KMS-11 (cell line): ENCODE data around the gene GOSR2.

Source experiments
- H2AFZ ChIP-seq: fragments of 200-600 bp; sonication (generic); 2 replicates; pipeline ENCODE4 v1.6.1; 2016; ENCODE audit warnings: antibody characterized with exemption, mixed run types, low read depth
- H3K27ac ChIP-seq: fragments of 200-600 bp; sonication (generic); 2 replicates; pipeline ENCODE4 v1.6.1; 2016; ENCODE audit warnings: mild to moderate bottlenecking, mixed run types
- H3K27me3 ChIP-seq: fragments of 200-600 bp; sonication (generic); 2 replicates; pipeline ENCODE4 v1.6.1; 2017; ENCODE audit warnings: mild to moderate bottlenecking, low read depth, mixed run types, moderate library complexity; ENCODE audit not compliant: insufficient read depth
- H3K36me3 ChIP-seq: fragments of 200-600 bp; sonication (generic); 2 replicates; pipeline ENCODE4 v1.6.1; 2017; ENCODE audit warnings: mild to moderate bottlenecking, mixed run types; ENCODE audit not compliant: insufficient read depth
- H3K4me1 ChIP-seq: fragments of 200-600 bp; sonication (generic); 2 replicates; pipeline ENCODE4 v1.6.1; 2016; ENCODE audit warnings: mild to moderate bottlenecking, low read depth, mixed run types; ENCODE audit not compliant: poor library complexity, severe bottlenecking
- H3K4me2 ChIP-seq: fragments of 200-600 bp; sonication (generic); 2 replicates; pipeline ENCODE4 v1.7.0; 2016; ENCODE audit warnings: mild to moderate bottlenecking, mixed run types
- H3K4me3 ChIP-seq: fragments of 200-600 bp; sonication (generic); IDR thresholded peaks from 2 replicates; pipeline ENCODE4 v1.6.1; 2017; ENCODE audit warnings: low read depth, low read length, mixed read lengths; ENCODE audit not compliant: insufficient read depth
- H3K79me2 ChIP-seq: fragments of 200-600 bp; sonication (generic); 2 replicates; pipeline ENCODE4 v1.6.1; 2016; ENCODE audit warnings: low read depth, mixed run types; ENCODE audit not compliant: insufficient read depth
- H3K9ac ChIP-seq: fragments of 200-600 bp; sonication (generic); 2 replicates; pipeline ENCODE4 v1.6.1; 2016; ENCODE audit warnings: mild to moderate bottlenecking, mixed run types
- H4K20me1 ChIP-seq: fragments of 200-600 bp; sonication (generic); 2 replicates; pipeline ENCODE4 v1.6.1; 2016; ENCODE audit warnings: mild to moderate bottlenecking, mixed run types; ENCODE audit not compliant: insufficient read depth
- CTCF ChIP-seq: fragments of 200-600 bp; sonication (generic); conservative IDR thresholded peaks from 2 replicates; pipeline ENCODE4 v1.6.1; 2017; ENCODE audit warnings: low read depth, mild to moderate bottlenecking, antibody characterized with exemption, low read length, moderate library complexity, mixed read lengths

Gene GOSR2

GRCh38 chr17:46960152-46960551 lies 37.2 kb downstream of the GOSR2 start:
- no peak for TF ChIP-seq CTCF
- Histone ChIP-seq H3K36me3 (no peaks in the 10 kb centered on the region), H3K4me3 (no peak overlapping the region), H3K9ac (no peak overlapping the region), H3K4me1 (no peaks in the 10 kb centered on the region), H2AFZ (no peak overlapping the region), H4K20me1 (no peaks in the 10 kb centered on the region), H3K79me2 (no peaks in the 10 kb centered on the region), H3K27ac (no peak overlapping the region), H3K27me3 (no peaks in the 10 kb centered on the region), H3K4me2 (no peak overlapping the region)

DNA sequence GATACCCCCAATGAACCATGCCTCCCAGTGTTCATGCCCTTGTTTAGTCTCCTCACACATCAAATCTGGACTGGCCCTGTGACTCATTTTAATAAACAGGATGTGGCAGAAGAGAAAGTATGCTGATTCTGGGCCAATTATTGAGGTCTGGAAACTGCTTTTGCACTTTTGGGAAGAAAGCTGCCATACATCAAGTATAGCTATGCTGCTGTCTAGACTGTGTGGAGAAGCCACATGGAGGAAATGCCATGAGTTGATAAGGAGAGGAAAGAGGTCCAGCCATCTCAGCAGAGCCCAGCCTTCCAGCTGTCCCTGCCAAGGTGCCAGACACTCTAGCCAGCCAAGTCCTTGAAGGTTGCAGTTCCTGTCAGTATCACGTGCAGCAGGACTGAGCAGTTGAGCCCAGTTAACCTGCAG lies 39.4 kb downstream of the GOSR2 start:
- Histone ChIP-seq H2AFZ (no peak overlapping the region), H3K79me2 (no peaks in the 10 kb centered on the region), H3K27me3 (no peaks in the 10 kb centered on the region), H3K4me3 (no peak overlapping the region), H3K36me3 (no peaks in the 10 kb centered on the region), H3K27ac (no peak overlapping the region), H3K4me2 (no peak overlapping the region), H3K4me1 (no peaks in the 10 kb centered on the region), H3K9ac (no peak overlapping the region), H4K20me1 (no peaks in the 10 kb centered on the region)
- no peak for TF ChIP-seq CTCF

- no peaks in the 10 kb centered on the region for H3K36me3 ChIP-seq
- H2AFZ ChIP-seq, result no peak overlapping the region
- no peaks in the 10 kb centered on the region for H3K4me1 ChIP-seq
- no peak overlapping the region for H3K9ac ChIP-seq
- TF ChIP-seq CTCF, result no peak
- H4K20me1 ChIP-seq, result no peaks in the 10 kb centered on the region
- no peak overlapping the region for H3K4me2 ChIP-seq
- H3K27ac ChIP-seq, result no peak overlapping the region
- no peak overlapping the region for H3K4me3 ChIP-seq
- no peaks in the 10 kb centered on the region for H3K79me2 ChIP-seq
- no peaks in the 10 kb centered on the region for H3K27me3 ChIP-seq
These were observed 40.6 kb downstream of the GOSR2 start for GRCh38 chr17:46963571-46963970.

DNA sequence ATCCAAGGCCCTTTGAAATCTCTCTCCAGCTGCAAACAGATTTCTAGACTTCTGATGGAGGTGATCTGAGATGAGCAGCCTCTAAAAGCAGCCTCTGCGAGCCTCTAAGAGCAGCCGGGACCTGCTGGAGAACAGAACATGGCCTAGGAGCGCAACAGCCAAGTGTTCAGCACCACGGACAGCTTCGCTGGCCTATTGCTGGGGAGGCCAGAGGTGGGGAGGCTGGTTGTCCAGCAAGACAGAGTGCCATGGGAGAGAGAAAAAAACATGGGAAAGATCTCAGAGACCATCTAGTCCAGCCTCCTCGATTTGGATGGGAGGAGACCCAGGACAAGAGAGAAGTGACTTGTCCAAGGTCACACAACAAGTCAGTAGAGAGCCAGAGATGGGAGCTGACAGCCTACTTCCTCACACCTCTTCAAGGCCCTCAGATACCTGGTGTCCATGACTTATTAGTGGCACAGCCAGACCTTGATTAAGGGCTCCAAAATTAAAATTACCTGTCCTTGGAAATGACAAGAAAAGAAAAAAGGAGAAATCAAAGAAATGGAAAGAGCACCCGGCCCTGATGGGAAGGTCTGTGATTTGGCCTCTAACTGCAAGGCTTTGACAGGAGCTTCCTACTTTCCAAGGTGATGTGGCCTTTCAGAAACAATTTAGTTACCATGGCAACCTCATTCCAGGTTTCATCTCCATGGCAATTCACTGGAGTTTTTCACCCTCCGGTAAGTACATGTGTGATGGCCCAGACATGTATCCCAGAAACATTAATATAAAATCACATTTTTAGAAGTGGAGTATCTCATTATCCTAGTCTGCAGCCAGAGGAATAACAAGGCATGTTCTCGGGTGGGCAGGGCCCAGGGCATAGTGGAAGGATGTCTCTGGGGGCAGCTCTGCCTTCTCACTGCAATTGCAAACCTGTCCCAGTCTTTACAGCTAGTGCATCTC lies 41.6 kb downstream of the GOSR2 start:
- no peak for TF ChIP-seq CTCF

More for the DNA sequence above, 41.6 kb downstream of the GOSR2 start:
- H3K27me3 ChIP-seq, result no peaks in the 10 kb centered on the region
- no peak overlapping the region for H2AFZ ChIP-seq
- no peak overlapping the region for H3K4me2 ChIP-seq
- H3K27ac ChIP-seq, result no peak overlapping the region
- H3K4me1 ChIP-seq, result no peaks in the 10 kb centered on the region
- H3K79me2 ChIP-seq, result no peaks in the 10 kb centered on the region
- H3K4me3 ChIP-seq, result no peak overlapping the region
- no peak overlapping the region for H3K9ac ChIP-seq
- H3K36me3 ChIP-seq, result no peaks in the 10 kb centered on the region
- no peaks in the 10 kb centered on the region for H4K20me1 ChIP-seq
